ENCODE results near the gene TEX19.

TEX19 gene

GRCh38 chr17:82317394-82318168 lies 41.5 kb upstream of the TEX19 start, which contains the start of gene CD7:
Gene CD7, minus strand, starts transcription at chr17:82317608. Its CDS starts 113 bp downstream, at chr17:82317495.
- no peak for TF ChIP-seq TCF12 (IDR thresholded peaks at IDR 0.05; ENCODE audit: low read depth)

GRCh38 chr17:82318169-82318498 lies 40.9 kb upstream of the TEX19 start:
- TF ChIP-seq TAF1 (IDR thresholded peaks at IDR 0.05; ENCODE audit: low read depth), result no peak

GRCh38 chr17:82318772-82319606 lies 40.1 kb upstream of the TEX19 start:
- no peak for TF ChIP-seq TAF1 (IDR thresholded peaks at IDR 0.05; ENCODE audit: low read depth)
- no peak for TF ChIP-seq RAD21 (IDR thresholded peaks at IDR 0.05; ENCODE audit: low read depth)
- no peak for TF ChIP-seq USF1 (IDR thresholded peaks at IDR 0.05)
- no peak for TF ChIP-seq REST (IDR thresholded peaks at IDR 0.05; ENCODE audit: low read depth)
- TF ChIP-seq TCF12 (IDR thresholded peaks at IDR 0.05; ENCODE audit: low read depth), result no peak
- no peak for TF ChIP-seq FOXM1 (IDR thresholded peaks at IDR 0.05; ENCODE audit: borderline replicate concordance, low read depth)
- no peak for TF ChIP-seq ZBTB7A (IDR thresholded peaks at IDR 0.05; ENCODE audit: low read depth)
- TF ChIP-seq EGR1 (IDR thresholded peaks at IDR 0.05), result no peak
- no peak for TF ChIP-seq EP300 (IDR thresholded peaks at IDR 0.05; ENCODE audit: borderline replicate concordance)
- TF ChIP-seq CREB1 (IDR thresholded peaks at IDR 0.05; ENCODE audit: low read depth), result no peak
- no peak for TF ChIP-seq CEBPB (IDR thresholded peaks at IDR 0.05)
- TF ChIP-seq MAX (IDR thresholded peaks at IDR 0.05), result no peak
- TF ChIP-seq YY1 (IDR thresholded peaks at IDR 0.05; ENCODE audit: low read depth), result no peak
- TF ChIP-seq TEAD4 (IDR thresholded peaks at IDR 0.05), result no peak
- no peak for TF ChIP-seq NFIC (IDR thresholded peaks at IDR 0.05)

GRCh38 chr17:82319619-82320062 lies 39.4 kb upstream of the TEX19 start:
- TF ChIP-seq MAX (IDR thresholded peaks at IDR 0.05), result no peak

- TF ChIP-seq REST (IDR thresholded peaks at IDR 0.05; ENCODE audit: low read depth) (no peak), RAD21 (IDR thresholded peaks at IDR 0.05; ENCODE audit: low read depth) (no peak), MAX (IDR thresholded peaks at IDR 0.05) (no peak), CEBPB (IDR thresholded peaks at IDR 0.05) (no peak), EGR1 (IDR thresholded peaks at IDR 0.05) (no peak), USF1 (IDR thresholded peaks at IDR 0.05) (no peak), TCF12 (IDR thresholded peaks at IDR 0.05; ENCODE audit: low read depth) (no peak), CREB1 (IDR thresholded peaks at IDR 0.05; ENCODE audit: low read depth) (no peak), TAF1 (IDR thresholded peaks at IDR 0.05; ENCODE audit: low read depth) (no peak), FOXM1 (IDR thresholded peaks at IDR 0.05; ENCODE audit: borderline replicate concordance, low read depth) (no peak), ZBTB7A (IDR thresholded peaks at IDR 0.05; ENCODE audit: low read depth) (no peak), YY1 (IDR thresholded peaks at IDR 0.05; ENCODE audit: low read depth) (no peak), NFIC (IDR thresholded peaks at IDR 0.05) (no peak), EP300 (IDR thresholded peaks at IDR 0.05; ENCODE audit: borderline replicate concordance) (no peak), TEAD4 (IDR thresholded peaks at IDR 0.05) (no peak)
These were observed 38.8 kb upstream of the TEX19 start for GRCh38 chr17:82320140-82320840.

Data from Ishikawa (cell line).